C4-2B (cell line): ENCODE results near the gene PSMD9.

Experiments
- H3K27ac ChIP-seq: fragments of 450-650 bp; 2 replicates; pipeline ENCODE4 v1.5.1; 2017
- CTCF ChIP-seq: fragments of 450-650 bp; conservative IDR thresholded peaks from 2 replicates; pipeline ENCODE4 v1.5.1; 2017; ENCODE audit warnings: mild to moderate bottlenecking
- ZFX ChIP-seq: fragments of 450-650 bp; IDR thresholded peaks from 2 replicates; pipeline ENCODE4 v1.6.1; 2017

PSMD9 gene

GRCh38 chr12:121966959-121967358 lies 78.4 kb downstream of the PSMD9 start:
- no peak for TF ChIP-seq CTCF
- no peak for TF ChIP-seq ZFX
- H3K27ac ChIP-seq: no peak overlapping the region
